GM23338 (cell line): ENCODE results near the gene MAN1C1. TPM values are rescaled to one million over a fixed set of nuclear protein-coding genes. Genes with fewer than 3 reads are reported as not detected.

Source experiments
- ATAC-seq: fragments of 200-7000 bp; cut with Tn5 transposase; 3 replicates; pipeline ENCODE4 v1.9.1; 2020
- DNase-seq: peaks from one replicate; pipeline ENCODE4 v3.0.0-alpha.2; 2015; ENCODE audit warnings: low spot score
- H2AFZ ChIP-seq: fragments of 200-600 bp; sonication (generic); 2 replicates; pipeline ENCODE4 v1.8.0; 2016; ENCODE audit warnings: antibody characterized with exemption, mild to moderate bottlenecking, moderate library complexity
- H3F3A ChIP-seq: fragments of 200-600 bp; sonication (generic); replicated peaks from 2 replicates; pipeline ENCODE4 v1.8.0; 2017; ENCODE audit warnings: antibody characterized with exemption, mixed run types, low read depth
- H3K27ac ChIP-seq: fragments of 200-600 bp; sonication (generic); 2 replicates; pipeline ENCODE4 v1.6.1; 2016; ENCODE audit warnings: low read depth
- H3K27me3 ChIP-seq: fragments of 200-600 bp; sonication (generic); 2 replicates; pipeline ENCODE4 v1.8.0; 2016; ENCODE audit warnings: mild to moderate bottlenecking, mixed run types, moderate library complexity; ENCODE audit not compliant: insufficient read depth
- H3K36me3 ChIP-seq: fragments of 200-600 bp; sonication (generic); 2 replicates; pipeline ENCODE4 v1.8.0; 2016; ENCODE audit warnings: mild to moderate bottlenecking; ENCODE audit not compliant: insufficient read depth
- H3K4me1 ChIP-seq: fragments of 200-600 bp; sonication (generic); 2 replicates; pipeline ENCODE4 v1.8.0; 2016; ENCODE audit warnings: mild to moderate bottlenecking, moderate library complexity; ENCODE audit not compliant: insufficient read depth
- H3K4me2 ChIP-seq: fragments of 200-600 bp; sonication (generic); 2 replicates; pipeline ENCODE4 v1.7.1; 2017; ENCODE audit warnings: mixed run types
- H3K4me3 ChIP-seq: fragments of 200-600 bp; sonication (generic); 2 replicates; pipeline ENCODE4 v1.6.1; 2016; ENCODE audit warnings: mixed run types
- H3K79me2 ChIP-seq: fragments of 200-600 bp; sonication (generic); replicated peaks from 2 replicates; pipeline ENCODE4 v1.8.0; 2017; ENCODE audit warnings: mild to moderate bottlenecking; ENCODE audit not compliant: insufficient read depth
- H3K9me2 ChIP-seq: fragments of 200-600 bp; sonication (generic); 2 replicates; pipeline ENCODE4 v1.8.0; 2017; ENCODE audit not compliant: insufficient read depth
- H4K20me1 ChIP-seq: fragments of 200-600 bp; sonication (generic); replicated peaks from 2 replicates; pipeline ENCODE4 v1.8.0; 2017; ENCODE audit warnings: mild to moderate bottlenecking; ENCODE audit not compliant: insufficient read depth
- H3K27ac Mint-ChIP-seq: 2 replicates; pipeline ENCODE4 v1.8.0; 2020; ENCODE audit warnings: inconsistent platforms, mild to moderate bottlenecking, moderate library complexity, mixed read lengths
- H3K27me3 Mint-ChIP-seq: 3 replicates; pipeline ENCODE4 v1.8.0; 2022; ENCODE audit warnings: low read depth, mild to moderate bottlenecking, moderate library complexity, mixed read lengths, inconsistent platforms; ENCODE audit not compliant: insufficient read depth, poor library complexity
- H3K36me3 Mint-ChIP-seq: 3 replicates; pipeline ENCODE4 v1.8.0; 2021; ENCODE audit warnings: low read depth, mild to moderate bottlenecking, inconsistent platforms, moderate library complexity, mixed read lengths
- H3K4me1 Mint-ChIP-seq: 3 replicates; pipeline ENCODE4 v1.8.0; 2020; ENCODE audit warnings: mild to moderate bottlenecking, inconsistent platforms, mixed read lengths
- H3K4me3 Mint-ChIP-seq: 3 replicates; pipeline ENCODE4 v1.8.0; 2021; ENCODE audit warnings: moderate library complexity, mild to moderate bottlenecking, inconsistent platforms, mixed read lengths
- H3K9me3 Mint-ChIP-seq: 3 replicates; pipeline ENCODE4 v1.8.0; 2020; ENCODE audit warnings: moderate library complexity, mild to moderate bottlenecking, inconsistent platforms, mixed read lengths
- CREB1 ChIP-seq: fragments of 250-450 bp; sonication (Bioruptor Pico); IDR thresholded peaks from 2 replicates; pipeline ENCODE4 v1.5.0; 2020; ENCODE audit warnings: low read depth, mild to moderate bottlenecking, moderate library complexity
- CTCF ChIP-seq, 2 experiments: fragments of 200-600 bp in 1 of 2; sonication (generic) in 1 of 2; conservative IDR thresholded peaks; 2 replicates each; pipeline versions ENCODE4 v1.5.1 to v1.6.1; 2016 to 2017; ENCODE audit warnings: antibody characterized with exemption in 2 of 2, low read depth in 2 of 2, mild to moderate bottlenecking in 2 of 2, moderate library complexity in 1 of 2
- ETS1 ChIP-seq: IDR thresholded peaks from 2 replicates; pipeline ENCODE4 v1.6.1; 2016; ENCODE audit warnings: antibody characterized with exemption
- EZH2 ChIP-seq: fragments of 200-600 bp; sonication (generic); IDR thresholded peaks from one replicate; pipeline ENCODE4 v1.8.0; 2017; ENCODE audit warnings: antibody characterized with exemption, mild to moderate bottlenecking, low read depth; ENCODE audit not compliant: unreplicated experiment
- EZH2phosphoT487 ChIP-seq: fragments of 200-600 bp; sonication (generic); IDR thresholded peaks from one replicate; pipeline ENCODE4 v1.8.1; 2018; ENCODE audit warnings: antibody characterized with exemption; ENCODE audit not compliant: unreplicated experiment
- JUNB ChIP-seq: IDR thresholded peaks from one replicate; pipeline ENCODE4 v1.6.1; 2016; ENCODE audit warnings: antibody characterized with exemption; ENCODE audit not compliant: unreplicated experiment
- NANOG ChIP-seq: IDR thresholded peaks from 2 replicates; pipeline ENCODE4 v1.6.1; 2016; ENCODE audit warnings: antibody characterized with exemption, borderline replicate concordance
- POLR2AphosphoS5 ChIP-seq: IDR thresholded peaks from 2 replicates; pipeline ENCODE4 v1.6.1; 2016; ENCODE audit warnings: antibody characterized with exemption, low read depth
- REST ChIP-seq: IDR thresholded peaks from one replicate; pipeline ENCODE4 v1.6.1; 2018; ENCODE audit warnings: antibody characterized with exemption; ENCODE audit not compliant: unreplicated experiment
- STAT1 ChIP-seq: IDR thresholded peaks from one replicate; pipeline ENCODE4 v1.6.1; 2016; ENCODE audit warnings: antibody characterized with exemption; ENCODE audit not compliant: unreplicated experiment
- ZNF114 ChIP-seq: fragments of 250-450 bp; sonication (Bioruptor Pico); IDR thresholded peaks from 2 replicates; pipeline ENCODE4 v1.5.0; 2020; ENCODE audit warnings: mild to moderate bottlenecking, moderate library complexity
- ZNF331 ChIP-seq: fragments of 250-450 bp; sonication (Bioruptor Pico); IDR thresholded peaks from 2 replicates; pipeline ENCODE4 v1.5.0; 2020; ENCODE audit warnings: low read depth, mild to moderate bottlenecking, moderate library complexity
- ZNF462 ChIP-seq: fragments of 250-450 bp; sonication (Bioruptor Pico); IDR thresholded peaks from 2 replicates; pipeline ENCODE4 v1.5.0; 2020; ENCODE audit warnings: mild to moderate bottlenecking, moderate library complexity
- polyA plus RNA-seq: library from polyadenylated mRNA; unstranded; fragments of >200 nt; fragmentation: Nextera tagmentation; extraction: Ambion mirVana; gene quantifications from 2 replicates; pipeline ENCODE4 v1.2.1, GENCODE V29; 2016
- total RNA-seq: library from RNA; depleted of rRNA; stranded (reverse); fragments of >200 nt; shearing (Covaris generic); gene quantifications from 2 replicates; pipeline ENCODE4 v1.2.3, GENCODE V29; 2014

MAN1C1 gene
- total and polyA plus RNA-seq, 2 experiments from 2014 or later = 5.4 to 13.6 TPM

GRCh38 chr1:25685211-25685750 lies 68.7 kb downstream of the MAN1C1 start:
- Histone ChIP-seq H2AFZ (no peak overlapping the region), H4K20me1 (no peaks in the 10 kb centered on the region), H3K27ac (no peak overlapping the region), H3K9me2 (no peaks in the 10 kb centered on the region), H3K4me1 (peaks cover 6% of the 10 kb centered on the region), H3K27me3 (no peaks in the 10 kb centered on the region), H3K4me3 (no peak overlapping the region), H3F3A (no peaks in the 10 kb centered on the region), H3K4me2 (no peak overlapping the region), H3K79me2 (no peaks in the 10 kb centered on the region), H3K36me3 (no peaks in the 10 kb centered on the region)
- no peaks in the 10 kb centered on the region for H3K36me3 Mint-ChIP-seq
- peaks cover 24% of the 10 kb centered on the region; the same call in 2 of the 3 replicates for H3K4me1 Mint-ChIP-seq
- H3K4me3 Mint-ChIP-seq = no peak overlapping the region
- no peak for DNase-seq
- no peak for TF ChIP-seq EZH2
- no peak for TF ChIP-seq STAT1
- no peak for TF ChIP-seq ZNF462 (CRISPR knock-in tag)
- no peak for TF ChIP-seq REST
- no peak for TF ChIP-seq JUNB
- no peak for TF ChIP-seq NANOG
- no peak for TF ChIP-seq ZNF331
- no peak for TF ChIP-seq CTCF (conservative IDR thresholded peaks at IDR 0.05; ENCODE audit: low read depth in 2 of 2)
- no peak for TF ChIP-seq ETS1
- TF ChIP-seq POLR2AphosphoS5 = no peak
- TF ChIP-seq EZH2phosphoT487 = no peak
- no peak for TF ChIP-seq ZNF114
- no peak for TF ChIP-seq CREB1
- peak; percentile 34 for ATAC-seq
- no peaks in the 10 kb centered on the region for H3K9me3 Mint-ChIP-seq
- H3K27me3 Mint-ChIP-seq = peaks cover 10% of the 10 kb centered on the region
- no peak overlapping the region for H3K27ac Mint-ChIP-seq
